Ishikawa (cell line): Measurements from ENCODE around the gene CTNND2.

Experiments used
- RAD21 ChIP-seq: IDR thresholded peaks from 2 replicates; pipeline ENCODE4 v1.6.1; 2012; ENCODE audit warnings: low read depth
- REST ChIP-seq: IDR thresholded peaks from 2 replicates; pipeline ENCODE4 v1.6.1; 2012; ENCODE audit warnings: low read depth, mild to moderate bottlenecking

- no peak for TF ChIP-seq REST
- TF ChIP-seq RAD21: no peak
Measured at GRCh38 chr5:11105696-11106095, 798.5 kb downstream of the CTNND2 start.
